Retinal pigment epithelial cell (primary cell): ENCODE results near the gene CSTF1.

Source experiments
- DNase-seq: peaks from one replicate; pipeline ENCODE4 v3.0.0-alpha.2; 2010; ENCODE audit warnings: low read depth
- H3K4me3 ChIP-seq: 2 replicates; pipeline ENCODE4 v1.5.1; 2011; ENCODE audit warnings: mild to moderate bottlenecking, low read length, control low read depth, moderate library complexity
- CTCF ChIP-seq: conservative IDR thresholded peaks from 2 replicates; pipeline ENCODE4 v1.5.1; 2011; ENCODE audit warnings: low read depth, low read length, control low read depth, inconsistent platforms

CSTF1 gene

GRCh38 chr20:56426926-56427325, 34.5 kb downstream of the CSTF1 start:
- DNase-seq: no peak
- no peak overlapping the region for H3K4me3 ChIP-seq
- TF ChIP-seq CTCF: no peak

GRCh38 chr20:56427797-56428196, 35.4 kb downstream of the CSTF1 start:
- TF ChIP-seq CTCF: no peak
- DNase-seq: no peak
- no peak overlapping the region for H3K4me3 ChIP-seq

- no peak for TF ChIP-seq CTCF
- no peak overlapping the region for H3K4me3 ChIP-seq
These were observed 36.0 kb downstream of the CSTF1 start for GRCh38 chr20:56428410-56428809.

GRCh38 chr20:56428881-56429280, 36.4 kb downstream of the CSTF1 start:
- H3K4me3 ChIP-seq: no peak overlapping the region
- DNase-seq: no peak
- TF ChIP-seq CTCF: no peak

More at GRCh38 chr20:56428410-56428809, 36.0 kb downstream of the CSTF1 start:
- DNase-seq: no peak

GRCh38 chr20:56429502-56429901, 37.1 kb downstream of the CSTF1 start:
- no peak overlapping the region for H3K4me3 ChIP-seq
- no peak for DNase-seq
- no peak for TF ChIP-seq CTCF

GRCh38 chr20:56429941-56430340, 37.5 kb downstream of the CSTF1 start:
- H3K4me3 ChIP-seq: no peak overlapping the region
- DNase-seq: no peak
- TF ChIP-seq CTCF: no peak

- DNase-seq: no peak
- no peak overlapping the region for H3K4me3 ChIP-seq
- TF ChIP-seq CTCF: no peak
These were observed 38.0 kb downstream of the CSTF1 start for GRCh38 chr20:56430461-56430860.
